A673 (cell line): ENCODE measurements around the gene DIS3L2. TPM values are rescaled to one million over a fixed set of nuclear protein-coding genes. Genes with fewer than 3 reads are reported as not detected.

Experiments
- BruUV-seq: library from RNA; stranded (reverse); fragments of 400-500 nt; replicated peaks from 2 replicates; lab custom pipeline; 2021; lab: Mats Ljungman, UMichigan
- CTCF ChIA-PET: fragments of 300-600 bp; sonication (Branson Sonifier 250); formaldehyde crosslinking; loops from one replicate; lab custom pipeline; 2022; ENCODE audit warnings: antibody characterized with exemption; lab: Charles Lee
- POLR2A ChIA-PET: fragments of 300-600 bp; sonication (Branson Sonifier 250); formaldehyde crosslinking; loops from one replicate; lab custom pipeline; 2022; ENCODE audit warnings: antibody characterized with exemption; ENCODE audit not compliant: low non-redundant PET; lab: Charles Lee
- DNase-seq: peaks from one replicate; pipeline ENCODE4 v3.0.0-alpha.2; 2015; ENCODE audit warnings: low spot score
- H3K27ac ChIP-seq: fragments of 200-600 bp; sonication (generic); 2 replicates; pipeline ENCODE4 v1.5.1; 2016; ENCODE audit warnings: mixed run types, low read depth, mild to moderate bottlenecking, mixed read lengths, antibody characterized with exemption, low read length; ENCODE audit not compliant: poor library complexity, severe bottlenecking
- H3K27me3 ChIP-seq: fragments of 200-600 bp; sonication (generic); replicated peaks from 2 replicates; pipeline ENCODE4 v1.6.1; 2017; ENCODE audit warnings: mixed run types, low read depth, mild to moderate bottlenecking, mixed read lengths, antibody characterized with exemption, low read length; ENCODE audit not compliant: insufficient read depth, poor library complexity
- H3K36me3 ChIP-seq: fragments of 200-600 bp; sonication (generic); 2 replicates; pipeline ENCODE4 v1.6.1; 2016; ENCODE audit warnings: mixed run types, mild to moderate bottlenecking, mixed read lengths, antibody characterized with exemption, low read length; ENCODE audit not compliant: insufficient read depth, poor library complexity, severe bottlenecking
- H3K4me1 ChIP-seq: fragments of 200-600 bp; sonication (generic); 2 replicates; pipeline ENCODE4 v1.6.1; 2017; ENCODE audit warnings: mixed run types, mild to moderate bottlenecking, mixed read lengths, antibody characterized with exemption, low read length; ENCODE audit not compliant: insufficient read depth, poor library complexity, severe bottlenecking
- H3K4me3 ChIP-seq: fragments of 200-600 bp; sonication (generic); 2 replicates; pipeline ENCODE4 v1.5.1; 2016; ENCODE audit warnings: low read depth, mixed run types, mild to moderate bottlenecking, mixed read lengths, low read length; ENCODE audit not compliant: poor library complexity, severe bottlenecking
- H3K9me3 ChIP-seq: fragments of 200-600 bp; sonication (generic); 2 replicates; pipeline ENCODE4 v1.6.1; 2016; ENCODE audit warnings: mixed run types, low read depth, mild to moderate bottlenecking, mixed read lengths, antibody characterized with exemption, low read length; ENCODE audit not compliant: poor library complexity, severe bottlenecking
- CTCF ChIP-seq: fragments of 300-800, 200-600 bp; sonication (generic); conservative IDR thresholded peaks from 2 replicates; pipeline ENCODE4 v1.5.1; 2017; ENCODE audit warnings: low read depth, mild to moderate bottlenecking, antibody characterized with exemption, low read length, moderate library complexity, mixed read lengths
- EZH2 ChIP-seq: fragments of 200-600 bp; sonication (generic); IDR thresholded peaks from 2 replicates; pipeline ENCODE4 v1.6.1; 2017; ENCODE audit warnings: borderline replicate concordance, low read depth, mild to moderate bottlenecking, mixed read lengths, antibody characterized with exemption, low read length; ENCODE audit not compliant: poor library complexity, severe bottlenecking
- intact Hi-C: fragments of 100-400 bp; cut with micrococcal nuclease; formaldehyde crosslinking; loops from one replicate; pipeline ENCODE4 v1.10.0; 2022; ENCODE audit not compliant: unreplicated experiment
- total RNA-seq: library from RNA; stranded (reverse); gene quantifications from 2 replicates; pipeline ENCODE4 v1.2.3, GENCODE V29; 2021

The DIS3L2 gene
- total RNA-seq, 1 experiment from 2014 or later: 38.7 TPM

GRCh38 chr2:232238596-232238995 lies 277.1 kb downstream of the DIS3L2 start:
- CTCF ChIA-PET: no interaction called here
- no TSS peak for BruUV-seq
- TF ChIP-seq EZH2 (no peak), CTCF (no peak)
- Histone ChIP-seq H3K36me3 (no peaks in the 10 kb centered on the region), H3K9me3 (no peaks in the 10 kb centered on the region), H3K4me3 (no peak overlapping the region), H3K4me1 (no peaks in the 10 kb centered on the region), H3K27me3 (no peaks in the 10 kb centered on the region), H3K27ac (no peak overlapping the region)
- intact Hi-C loops: no loop called here
- no peak for DNase-seq
- POLR2A ChIA-PET: no interaction called here

DNA sequence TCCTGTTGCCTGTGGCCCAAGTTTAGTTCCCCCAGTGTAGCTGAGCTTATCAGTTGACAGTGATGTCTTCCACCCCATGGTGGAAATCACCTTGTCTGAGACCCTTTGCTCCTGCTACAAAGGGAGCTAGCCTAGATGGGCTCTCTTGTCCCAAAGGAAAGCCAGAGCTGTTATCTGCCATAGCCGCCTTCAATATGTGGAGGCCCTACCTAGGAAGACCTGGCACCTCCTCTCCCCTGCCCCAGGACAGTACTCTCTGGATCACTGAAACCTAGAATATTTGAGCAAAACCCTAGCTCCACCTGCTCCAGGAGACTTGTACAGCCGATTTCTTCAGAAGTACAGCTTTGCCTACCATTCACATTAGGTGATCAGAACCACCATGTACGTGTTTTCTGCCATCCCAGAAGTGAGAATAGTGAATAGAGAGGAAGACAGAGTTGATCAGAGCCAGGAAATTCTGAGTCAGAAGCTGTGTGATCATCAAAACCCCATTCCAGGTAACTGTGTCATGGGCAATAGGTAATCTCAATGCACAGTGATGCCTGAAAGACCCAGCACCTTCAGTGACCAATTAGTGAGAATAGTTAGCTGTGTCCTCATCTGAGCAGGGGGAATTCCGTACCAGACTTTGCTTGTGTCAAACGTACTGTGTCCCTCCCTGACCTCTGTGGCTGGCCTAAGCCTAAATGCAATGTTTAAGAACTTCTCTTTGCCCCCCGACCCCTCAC lies 278.6 kb downstream of the DIS3L2 start:
- TF ChIP-seq EZH2 (no peak), CTCF (no peak)
- H3K36me3 ChIP-seq: no peaks in the 10 kb centered on the region
- H3K27me3 ChIP-seq: no peaks in the 10 kb centered on the region
- ChIA-PET POLR2A (no interaction called here), CTCF (interaction anchor here (0.6 kb wide), 1 partner anchor 333 kb away, joined by 3 read pairs; no protein-coding TSS in a partner anchor)
- H3K4me1 ChIP-seq: no peaks in the 10 kb centered on the region
- BruUV-seq: no TSS peak
- H3K4me3 ChIP-seq: no peak overlapping the region
- H3K9me3 ChIP-seq: no peaks in the 10 kb centered on the region
- intact Hi-C loops: no loop called here
- no peak overlapping the region for H3K27ac ChIP-seq
- no peak for DNase-seq

- intact Hi-C loops: no loop called here
- TF ChIP-seq EZH2 (no peak), CTCF (no peak)
- ChIA-PET CTCF (interaction anchor here (0.6 kb wide), 1 partner anchor 334 kb away, joined by 3 read pairs; no protein-coding TSS in a partner anchor), POLR2A (no interaction called here)
- no peaks in the 10 kb centered on the region for H3K9me3 ChIP-seq
- DNase-seq: no peak
- BruUV-seq: no TSS peak
- no peaks in the 10 kb centered on the region for H3K36me3 ChIP-seq
- no peaks in the 10 kb centered on the region for H3K27me3 ChIP-seq
- no peak overlapping the region for H3K27ac ChIP-seq
- no peak overlapping the region for H3K4me3 ChIP-seq
- H3K4me1 ChIP-seq: no peaks in the 10 kb centered on the region
Measured at GRCh38 chr2:232240906-232241305, 279.4 kb downstream of the DIS3L2 start.
